Measurements from ENCODE around the gene KIF2A.

DNA sequence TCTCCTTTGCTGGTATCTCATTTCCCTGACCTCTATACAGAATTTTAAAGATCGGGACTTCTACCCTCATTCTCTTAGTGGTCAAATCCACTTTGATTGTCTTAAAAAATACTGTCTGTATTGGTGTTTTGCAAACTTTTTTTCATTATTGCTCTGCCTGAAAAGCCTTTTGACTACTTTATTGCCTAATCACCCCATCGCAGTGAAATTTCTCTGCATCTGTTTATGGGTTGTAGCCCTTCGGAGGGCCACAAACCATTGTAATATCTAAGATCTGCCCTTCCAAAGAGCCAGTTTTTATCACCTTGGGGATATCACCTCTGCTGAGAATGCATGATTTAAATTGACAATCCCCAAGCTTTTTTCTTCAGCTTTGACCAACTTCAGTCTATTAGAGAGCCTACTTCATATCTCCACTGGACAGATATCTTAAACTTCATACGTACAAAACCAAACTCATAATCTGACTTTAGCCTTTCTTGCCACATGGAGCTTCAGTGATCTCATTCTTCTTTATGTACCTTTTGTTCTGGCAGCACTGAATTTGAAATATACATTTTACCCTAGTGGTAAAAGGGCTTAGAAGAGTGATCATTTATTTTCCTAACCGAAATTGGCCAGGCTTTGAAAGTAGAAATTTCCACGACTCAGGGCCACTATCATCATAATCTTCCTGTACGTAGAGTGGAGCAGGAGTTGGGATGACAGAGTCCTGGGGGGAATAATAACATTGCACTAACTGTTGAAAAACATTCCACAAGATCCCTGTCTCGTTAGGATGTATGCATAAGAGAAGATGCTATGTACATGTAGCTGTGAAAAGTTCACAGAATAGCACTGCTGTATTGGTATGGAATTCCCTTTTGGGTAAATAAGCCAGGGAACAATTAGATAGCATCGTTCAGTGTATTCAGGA is 21.4 kb downstream of the KIF2A start:
- TF ChIP-seq NR2F2 (IDR thresholded peaks at IDR 0.05), result no peak
- TF ChIP-seq, protein P1, sequence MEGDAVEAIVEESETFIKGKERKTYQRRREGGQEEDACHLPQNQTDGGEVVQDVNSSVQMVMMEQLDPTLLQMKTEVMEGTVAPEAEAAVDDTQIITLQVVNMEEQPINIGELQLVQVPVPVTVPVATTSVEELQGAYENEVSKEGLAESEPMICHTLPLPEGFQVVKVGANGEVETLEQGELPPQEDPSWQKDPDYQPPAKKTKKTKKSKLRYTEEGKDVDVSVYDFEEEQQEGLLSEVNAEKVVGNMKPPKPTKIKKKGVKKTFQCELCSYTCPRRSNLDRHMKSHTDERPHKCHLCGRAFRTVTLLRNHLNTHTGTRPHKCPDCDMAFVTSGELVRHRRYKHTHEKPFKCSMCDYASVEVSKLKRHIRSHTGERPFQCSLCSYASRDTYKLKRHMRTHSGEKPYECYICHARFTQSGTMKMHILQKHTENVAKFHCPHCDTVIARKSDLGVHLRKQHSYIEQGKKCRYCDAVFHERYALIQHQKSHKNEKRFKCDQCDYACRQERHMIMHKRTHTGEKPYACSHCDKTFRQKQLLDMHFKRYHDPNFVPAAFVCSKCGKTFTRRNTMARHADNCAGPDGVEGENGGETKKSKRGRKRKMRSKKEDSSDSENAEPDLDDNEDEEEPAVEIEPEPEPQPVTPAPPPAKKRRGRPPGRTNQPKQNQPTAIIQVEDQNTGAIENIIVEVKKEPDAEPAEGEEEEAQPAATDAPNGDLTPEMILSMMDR (IDR thresholded peaks at IDR 0.05; ENCODE audit: low read depth, low read length, missing input control), result no peak
- TF ChIP-seq, protein P2, sequence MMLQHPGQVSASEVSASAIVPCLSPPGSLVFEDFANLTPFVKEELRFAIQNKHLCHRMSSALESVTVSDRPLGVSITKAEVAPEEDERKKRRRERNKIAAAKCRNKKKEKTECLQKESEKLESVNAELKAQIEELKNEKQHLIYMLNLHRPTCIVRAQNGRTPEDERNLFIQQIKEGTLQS (IDR thresholded peaks at IDR 0.05), result no peak
- TF ChIP-seq, protein P3, sequence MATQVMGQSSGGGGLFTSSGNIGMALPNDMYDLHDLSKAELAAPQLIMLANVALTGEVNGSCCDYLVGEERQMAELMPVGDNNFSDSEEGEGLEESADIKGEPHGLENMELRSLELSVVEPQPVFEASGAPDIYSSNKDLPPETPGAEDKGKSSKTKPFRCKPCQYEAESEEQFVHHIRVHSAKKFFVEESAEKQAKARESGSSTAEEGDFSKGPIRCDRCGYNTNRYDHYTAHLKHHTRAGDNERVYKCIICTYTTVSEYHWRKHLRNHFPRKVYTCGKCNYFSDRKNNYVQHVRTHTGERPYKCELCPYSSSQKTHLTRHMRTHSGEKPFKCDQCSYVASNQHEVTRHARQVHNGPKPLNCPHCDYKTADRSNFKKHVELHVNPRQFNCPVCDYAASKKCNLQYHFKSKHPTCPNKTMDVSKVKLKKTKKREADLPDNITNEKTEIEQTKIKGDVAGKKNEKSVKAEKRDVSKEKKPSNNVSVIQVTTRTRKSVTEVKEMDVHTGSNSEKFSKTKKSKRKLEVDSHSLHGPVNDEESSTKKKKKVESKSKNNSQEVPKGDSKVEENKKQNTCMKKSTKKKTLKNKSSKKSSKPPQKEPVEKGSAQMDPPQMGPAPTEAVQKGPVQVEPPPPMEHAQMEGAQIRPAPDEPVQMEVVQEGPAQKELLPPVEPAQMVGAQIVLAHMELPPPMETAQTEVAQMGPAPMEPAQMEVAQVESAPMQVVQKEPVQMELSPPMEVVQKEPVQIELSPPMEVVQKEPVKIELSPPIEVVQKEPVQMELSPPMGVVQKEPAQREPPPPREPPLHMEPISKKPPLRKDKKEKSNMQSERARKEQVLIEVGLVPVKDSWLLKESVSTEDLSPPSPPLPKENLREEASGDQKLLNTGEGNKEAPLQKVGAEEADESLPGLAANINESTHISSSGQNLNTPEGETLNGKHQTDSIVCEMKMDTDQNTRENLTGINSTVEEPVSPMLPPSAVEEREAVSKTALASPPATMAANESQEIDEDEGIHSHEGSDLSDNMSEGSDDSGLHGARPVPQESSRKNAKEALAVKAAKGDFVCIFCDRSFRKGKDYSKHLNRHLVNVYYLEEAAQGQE (IDR thresholded peaks at IDR 0.05), result no peak
- TF ChIP-seq TAF1 (conservative IDR thresholded peaks at IDR 0.05), result no peak
- no peak for TF ChIP-seq SP1 (IDR thresholded peaks at IDR 0.05)
- no peak for TF ChIP-seq RAD21 (IDR thresholded peaks at IDR 0.05)
- TF ChIP-seq FOXA1 (IDR thresholded peaks at IDR 0.05), result no peak
- no peak for TF ChIP-seq RXRA (IDR thresholded peaks at IDR 0.05)
- TF ChIP-seq JUND (IDR thresholded peaks at IDR 0.05), result no peak
- TF ChIP-seq, protein P4, sequence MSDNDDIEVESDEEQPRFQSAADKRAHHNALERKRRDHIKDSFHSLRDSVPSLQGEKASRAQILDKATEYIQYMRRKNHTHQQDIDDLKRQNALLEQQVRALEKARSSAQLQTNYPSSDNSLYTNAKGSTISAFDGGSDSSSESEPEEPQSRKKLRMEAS (IDR thresholded peaks at IDR 0.05), result no peak

Measured in liver (tissue), 3 donors.